ENCODE measurements around the gene IFFO2.

The IFFO2 gene

DNA sequence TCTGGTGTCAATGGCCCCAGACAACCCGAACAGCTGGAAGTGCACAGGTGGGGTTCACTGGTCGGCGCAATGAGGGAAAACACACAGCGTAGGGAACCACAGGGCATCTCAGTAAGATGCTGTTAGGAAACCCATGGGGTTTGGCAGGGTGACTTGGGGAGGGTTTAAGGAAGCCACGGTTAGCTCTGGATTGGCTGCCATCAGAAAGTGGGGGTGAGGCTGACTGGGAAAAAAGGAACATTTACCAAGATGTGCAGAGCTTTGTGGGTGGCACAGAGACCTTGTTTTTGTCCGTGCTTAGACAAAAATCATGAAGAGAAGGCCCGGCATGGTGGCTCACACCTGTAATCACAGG is 65.1 kb downstream of the IFFO2 start:
- DNase-seq (ENCODE audit: extremely low spot score): no peak
- ChIA-PET CTCF (interaction anchor here (1.0 to 9.0 kb wide), 4 partner anchors 6 to 22 kb away, joined by 3 to 89 read pairs (median 14); no protein-coding TSS in a partner anchor), POLR2A (no interaction called here)
- TF ChIP-seq, protein P1, sequence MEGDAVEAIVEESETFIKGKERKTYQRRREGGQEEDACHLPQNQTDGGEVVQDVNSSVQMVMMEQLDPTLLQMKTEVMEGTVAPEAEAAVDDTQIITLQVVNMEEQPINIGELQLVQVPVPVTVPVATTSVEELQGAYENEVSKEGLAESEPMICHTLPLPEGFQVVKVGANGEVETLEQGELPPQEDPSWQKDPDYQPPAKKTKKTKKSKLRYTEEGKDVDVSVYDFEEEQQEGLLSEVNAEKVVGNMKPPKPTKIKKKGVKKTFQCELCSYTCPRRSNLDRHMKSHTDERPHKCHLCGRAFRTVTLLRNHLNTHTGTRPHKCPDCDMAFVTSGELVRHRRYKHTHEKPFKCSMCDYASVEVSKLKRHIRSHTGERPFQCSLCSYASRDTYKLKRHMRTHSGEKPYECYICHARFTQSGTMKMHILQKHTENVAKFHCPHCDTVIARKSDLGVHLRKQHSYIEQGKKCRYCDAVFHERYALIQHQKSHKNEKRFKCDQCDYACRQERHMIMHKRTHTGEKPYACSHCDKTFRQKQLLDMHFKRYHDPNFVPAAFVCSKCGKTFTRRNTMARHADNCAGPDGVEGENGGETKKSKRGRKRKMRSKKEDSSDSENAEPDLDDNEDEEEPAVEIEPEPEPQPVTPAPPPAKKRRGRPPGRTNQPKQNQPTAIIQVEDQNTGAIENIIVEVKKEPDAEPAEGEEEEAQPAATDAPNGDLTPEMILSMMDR (IDR thresholded peaks at IDR 0.05; ENCODE audit: control extremely low read depth, extremely low read depth, low read depth, missing control alignments): no peak

DNA sequence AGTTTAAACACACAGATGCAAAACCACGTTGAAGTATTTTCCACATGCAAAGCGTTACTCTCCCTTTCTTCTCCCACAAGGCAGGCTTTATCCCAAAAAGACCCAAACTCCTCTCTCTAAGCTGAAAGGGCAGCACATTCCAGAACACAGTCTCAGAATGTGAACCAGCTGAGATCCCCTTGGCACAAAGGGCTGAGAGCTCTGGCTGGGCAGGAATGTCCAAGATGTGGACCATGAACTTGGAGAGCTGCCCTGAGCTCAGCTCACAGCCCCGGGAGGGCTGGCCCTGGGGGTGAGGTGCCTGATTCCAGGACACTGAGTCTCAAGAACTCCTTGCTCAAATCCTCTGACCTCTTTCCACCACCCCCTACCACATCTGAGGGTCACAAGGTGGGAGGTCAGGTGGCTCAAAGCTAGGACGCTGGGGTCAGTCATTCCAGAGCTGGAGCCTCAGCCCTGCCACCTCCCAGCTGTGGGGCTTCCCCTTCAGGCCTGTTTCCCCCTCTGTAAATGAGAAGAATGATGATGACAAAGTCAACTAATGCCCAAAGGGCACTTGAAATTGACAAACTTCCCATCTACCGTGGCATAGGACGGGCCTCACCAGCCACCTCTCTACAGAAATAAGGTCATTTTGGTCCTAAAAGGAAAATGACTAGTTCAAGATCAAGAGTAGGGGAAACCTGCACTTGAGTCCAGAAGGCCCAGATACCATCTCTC is 65.6 kb downstream of the IFFO2 start:
- TF ChIP-seq, protein P1 (IDR thresholded peaks at IDR 0.05; ENCODE audit: control extremely low read depth, extremely low read depth, low read depth, missing control alignments): no peak
- DNase-seq (ENCODE audit: extremely low spot score): no peak
- CTCF ChIA-PET: interaction anchor here (1.0 to 4.3 kb wide), 3 partner anchors 15 to 22 kb away, joined by 3 to 21 read pairs (median 8); no protein-coding TSS in a partner anchor
- POLR2A ChIA-PET: no interaction called here

DNA sequence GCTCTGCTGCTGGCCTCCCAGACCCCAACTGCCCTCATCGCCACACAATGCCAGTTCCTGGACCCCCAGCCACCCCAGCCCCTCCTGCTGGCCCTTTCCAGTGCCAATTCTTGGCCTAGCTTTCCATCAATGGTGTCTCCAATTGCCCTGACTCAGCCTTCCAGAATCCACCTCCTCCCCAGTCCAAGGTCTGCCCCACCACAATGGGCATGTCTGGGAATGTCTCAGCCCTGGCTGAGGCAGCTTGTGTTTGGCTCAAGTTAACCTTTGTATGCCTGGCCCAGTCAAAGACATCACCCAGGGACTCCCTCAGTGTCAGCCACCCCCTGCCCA is 70.5 kb downstream of the IFFO2 start:
- TF ChIP-seq, protein P1 (IDR thresholded peaks at IDR 0.05; ENCODE audit: control extremely low read depth, extremely low read depth, low read depth, missing control alignments): no peak
- no peak for DNase-seq (ENCODE audit: extremely low spot score)
- ChIA-PET POLR2A (no interaction called here), CTCF (interaction anchor here (1.1 to 5.5 kb wide), 5 partner anchors 10 to 208 kb away, joined by 3 to 89 read pairs (median 25); no protein-coding TSS in a partner anchor)

DNA sequence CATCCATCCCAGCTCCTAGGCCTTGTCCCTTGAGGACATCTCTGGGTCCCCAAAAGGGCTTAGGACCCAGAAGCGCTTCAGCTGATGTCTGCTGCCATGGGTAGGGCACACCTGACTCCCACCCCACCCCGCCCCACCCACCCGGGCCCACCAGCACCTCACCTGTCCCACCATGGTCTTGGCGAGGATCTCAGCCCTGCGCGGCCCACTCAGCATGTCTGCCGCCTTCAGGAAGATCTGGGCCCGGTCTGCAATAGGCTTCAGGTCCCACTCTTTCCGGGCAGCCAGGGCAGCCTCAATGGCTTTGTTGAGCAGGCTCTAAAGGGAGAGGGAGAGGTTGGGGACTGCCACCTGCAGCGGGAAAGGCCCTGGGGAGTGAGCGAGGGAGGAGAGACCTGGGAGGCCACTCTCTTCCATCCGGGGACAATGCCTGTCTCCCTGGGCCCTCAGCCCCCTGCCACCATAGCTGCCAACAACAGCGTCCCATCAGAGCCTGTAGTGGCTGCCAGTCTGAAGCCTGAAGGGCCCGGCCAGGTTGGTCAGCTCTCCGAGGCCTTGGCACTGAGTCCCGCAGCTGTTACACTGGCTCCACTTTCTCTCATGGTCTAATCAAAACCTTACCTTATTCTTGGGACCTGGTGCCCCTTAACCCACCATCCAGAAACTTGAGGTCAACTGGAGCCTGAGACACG is 71.0 kb downstream of the IFFO2 start:
- TF ChIP-seq, protein P1 (IDR thresholded peaks at IDR 0.05; ENCODE audit: control extremely low read depth, extremely low read depth, low read depth, missing control alignments): no peak
- DNase-seq (ENCODE audit: extremely low spot score): no peak
- ChIA-PET POLR2A (no interaction called here), CTCF (interaction anchor here (0.9 to 5.5 kb wide), 14 partner anchors 10 to 355 kb away, joined by 3 to 89 read pairs (median 7); partner anchors contain the start of gene ALDH4A1)

DNA sequence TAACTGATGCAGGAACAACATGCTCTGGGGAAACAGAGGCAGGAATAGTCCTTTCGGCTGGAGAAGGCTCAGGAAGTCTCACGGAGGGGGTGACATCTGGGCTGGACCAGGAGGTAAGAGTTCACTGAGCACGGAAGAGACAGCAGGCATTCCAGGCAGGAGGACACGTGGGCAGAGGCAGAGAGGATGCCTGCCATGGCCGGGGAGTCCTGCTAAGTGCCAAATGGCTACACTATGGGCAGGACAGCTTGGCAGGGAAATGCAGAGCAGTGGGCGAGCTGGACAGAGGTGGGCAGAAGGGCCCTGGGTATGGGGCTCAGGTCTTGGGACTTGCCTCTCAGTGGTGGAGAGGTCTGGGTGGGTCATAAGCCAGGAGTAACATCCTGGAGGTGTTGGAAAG is 71.7 kb downstream of the IFFO2 start:
- CTCF ChIA-PET: interaction anchor here (0.7 to 5.5 kb wide), 32 partner anchors 11 to 364 kb away, joined by 3 to 89 read pairs (median 5); partner anchors contain the start of gene ALDH4A1
- no peak for DNase-seq (ENCODE audit: extremely low spot score)
- POLR2A ChIA-PET: no interaction called here
- TF ChIP-seq, protein P1 (IDR thresholded peaks at IDR 0.05; ENCODE audit: control extremely low read depth, extremely low read depth, low read depth, missing control alignments): no peak

DNA sequence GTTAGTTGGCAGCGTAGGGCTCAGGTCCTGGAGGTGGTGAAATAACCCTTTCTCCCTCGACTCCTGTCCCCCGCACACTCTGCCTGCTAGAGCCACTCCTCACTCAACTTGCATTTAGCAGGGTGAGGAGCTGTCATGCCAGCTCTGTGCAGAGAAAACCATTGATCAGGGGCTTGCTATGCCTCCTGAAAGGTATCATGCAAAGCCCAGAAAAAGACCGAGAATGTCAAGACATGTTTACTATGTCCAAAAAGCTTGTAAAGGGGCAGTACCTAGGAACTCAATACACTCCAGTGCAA is 72.1 kb downstream of the IFFO2 start:
- DNase-seq (ENCODE audit: extremely low spot score): no peak
- TF ChIP-seq, protein P1 (IDR thresholded peaks at IDR 0.05; ENCODE audit: control extremely low read depth, extremely low read depth, low read depth, missing control alignments): no peak
- ChIA-PET CTCF (interaction anchor here (0.7 to 5.5 kb wide), 37 partner anchors 10 to 364 kb away, joined by 3 to 89 read pairs (median 4); partner anchors contain the start of gene ALDH4A1), POLR2A (no interaction called here)

Measured in GM10248 (cell line).